Measurements from ENCODE around the gene DUSP3.
A peak's percentile ranks its signal among the peaks of the same experiment; 100 is the strongest.
"Not testable (repeated sequence)": the region's sequence is repeated elsewhere in the genome, so short reads cannot be mapped to it uniquely, and the experiment has no call there.

DUSP3 gene

GRCh38 chr17:43799047-43799446, 20.3 kb upstream of the DUSP3 start:
- DNase-seq, result no peak

- not testable (repeated sequence) for DNase-seq
These were observed 19.2 kb upstream of the DUSP3 start for GRCh38 chr17:43798024-43798423.

GRCh38 chr17:43792668-43793067, 13.9 kb upstream of the DUSP3 start:
- DNase-seq, result not testable (repeated sequence)

DNA sequence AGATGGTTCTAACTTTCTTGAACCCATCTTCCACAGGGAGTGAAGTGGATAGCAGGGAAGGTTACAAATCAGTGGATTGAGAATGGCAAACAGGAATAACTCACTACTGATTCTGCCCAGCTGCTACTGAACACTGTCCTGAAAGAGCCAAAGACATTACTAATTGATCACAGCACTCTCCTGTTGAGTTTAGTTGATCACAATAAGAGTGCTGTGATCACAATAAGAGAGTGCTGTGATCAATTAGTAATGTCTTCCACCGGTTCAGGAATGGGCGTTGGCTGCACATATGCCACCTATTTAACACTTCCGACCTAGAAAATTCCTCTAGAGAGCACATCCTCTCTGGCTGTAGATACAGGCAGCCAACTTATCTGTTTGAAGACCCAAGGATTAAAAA, 12.8 kb upstream of the DUSP3 start:
- no peak for DNase-seq

- no peak for DNase-seq
These were observed 11.6 kb upstream of the DUSP3 start for GRCh38 chr17:43790311-43790940.

DNA sequence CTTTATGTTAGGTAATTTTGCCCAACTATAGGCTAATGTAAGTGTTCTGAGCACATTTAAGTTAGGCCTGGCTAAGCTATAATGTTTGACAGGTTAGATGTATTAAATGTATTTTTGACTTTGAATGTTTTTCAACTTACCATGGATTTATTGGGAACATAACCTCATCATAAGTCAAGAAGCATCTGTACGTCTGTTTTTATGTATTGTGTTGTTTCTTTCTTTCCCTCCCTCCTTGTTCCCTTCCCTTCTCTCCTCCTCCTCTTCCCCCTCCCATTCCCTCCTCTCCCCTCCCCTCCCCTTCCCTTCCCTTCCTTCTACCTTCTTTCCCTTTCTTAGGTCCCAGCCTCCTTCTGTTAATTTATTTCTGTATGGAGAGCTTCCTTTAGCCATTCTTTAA, 10.7 kb upstream of the DUSP3 start:
- DNase-seq, result no peak

GRCh38 chr17:43788540-43788939, 9.8 kb upstream of the DUSP3 start:
- DNase-seq, result no peak

DNA sequence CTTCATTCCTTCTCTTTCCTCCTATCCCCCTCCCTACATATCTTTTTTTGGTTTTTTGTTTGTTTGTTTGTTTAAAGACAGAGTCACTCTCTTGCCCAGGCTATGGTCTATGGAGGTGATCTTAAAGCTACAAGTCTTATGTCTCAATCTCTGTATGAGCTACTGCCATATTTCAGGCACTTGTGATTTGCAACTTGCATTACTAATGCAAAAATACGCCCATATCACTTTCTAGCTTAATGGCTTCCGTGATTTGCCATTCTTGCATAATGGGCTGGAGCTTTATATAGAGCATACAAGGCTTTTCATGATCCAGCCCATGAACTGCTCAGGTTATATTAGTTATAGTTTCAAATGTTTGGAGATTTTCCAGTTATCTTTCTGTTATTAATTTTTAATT, 9.0 kb upstream of the DUSP3 start:
- peak; percentile 77 for DNase-seq

DNA sequence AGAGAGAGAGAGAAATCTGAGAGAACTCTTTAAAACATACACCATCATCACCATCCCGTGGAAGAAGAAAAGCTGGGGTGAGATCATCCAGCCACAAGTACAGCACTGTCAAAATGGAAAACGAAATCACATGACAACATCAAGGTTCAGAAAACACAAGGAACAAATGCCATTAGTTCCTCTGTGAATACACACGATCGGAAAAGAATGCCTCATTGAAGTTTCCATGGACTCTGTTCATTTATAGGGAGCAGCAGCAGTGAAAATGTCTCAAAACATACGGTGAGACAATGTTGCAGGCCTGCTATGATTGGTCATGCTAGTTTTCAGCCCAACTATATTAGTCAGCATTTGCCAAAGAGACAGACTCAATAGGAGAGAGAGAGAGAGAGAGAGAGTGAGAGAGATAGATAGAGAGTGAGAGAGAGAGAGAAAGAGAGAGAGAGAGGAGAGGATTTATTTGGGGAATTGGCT, 5.9 kb upstream of the DUSP3 start:
- DNase-seq, result peak; percentile 59

DNA sequence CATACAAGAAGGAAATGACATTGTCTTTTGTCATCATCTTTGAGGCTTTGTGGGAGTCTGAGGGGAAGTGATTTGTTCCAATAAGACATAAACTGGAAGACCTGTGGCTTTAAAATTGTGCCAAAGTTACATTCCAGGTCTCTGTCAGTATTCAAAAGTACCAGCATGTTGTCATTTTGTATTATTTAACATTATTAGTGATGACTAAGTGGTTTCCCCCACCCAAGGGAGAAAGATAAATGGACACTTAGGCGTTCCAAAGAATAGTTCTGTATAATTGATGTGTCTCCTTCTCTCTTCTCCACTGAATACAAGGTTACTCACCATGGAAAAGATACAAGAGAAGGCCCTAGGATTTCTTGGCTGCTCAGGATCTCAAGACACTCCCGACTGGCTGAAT, 5.3 kb upstream of the DUSP3 start:
- peak; percentile 38 for DNase-seq

GRCh38 chr17:43782913-43783680, 4.3 kb upstream of the DUSP3 start:
- peak; percentile 39 for DNase-seq

DNA sequence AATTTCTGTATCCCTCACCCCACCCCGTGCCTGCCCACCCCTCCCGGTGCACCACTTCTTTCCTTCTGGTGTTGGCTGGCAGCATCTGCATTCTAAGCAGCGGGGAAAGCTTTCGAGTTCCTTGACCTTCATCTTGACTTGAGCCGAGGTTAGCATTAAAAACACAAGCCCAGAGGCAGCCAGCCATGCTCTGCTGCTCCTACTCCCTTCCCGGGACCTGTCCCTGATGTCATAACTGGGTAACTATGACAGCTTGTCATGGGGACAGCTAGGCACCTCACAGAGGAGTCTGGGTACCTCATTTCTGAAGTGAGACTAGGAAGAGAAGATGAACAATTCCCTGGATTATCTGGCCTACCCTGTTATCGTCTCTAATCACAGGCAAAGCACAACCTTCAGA, 1.4 kb upstream of the DUSP3 start, which contains the start of gene CFAP97D1:
TSS of gene CFAP97D1 (plus strand) at position 301 of the 400 bp plus-strand sequence. CDS start at position 329, 28 bp downstream.
- no peak for DNase-seq

DNA sequence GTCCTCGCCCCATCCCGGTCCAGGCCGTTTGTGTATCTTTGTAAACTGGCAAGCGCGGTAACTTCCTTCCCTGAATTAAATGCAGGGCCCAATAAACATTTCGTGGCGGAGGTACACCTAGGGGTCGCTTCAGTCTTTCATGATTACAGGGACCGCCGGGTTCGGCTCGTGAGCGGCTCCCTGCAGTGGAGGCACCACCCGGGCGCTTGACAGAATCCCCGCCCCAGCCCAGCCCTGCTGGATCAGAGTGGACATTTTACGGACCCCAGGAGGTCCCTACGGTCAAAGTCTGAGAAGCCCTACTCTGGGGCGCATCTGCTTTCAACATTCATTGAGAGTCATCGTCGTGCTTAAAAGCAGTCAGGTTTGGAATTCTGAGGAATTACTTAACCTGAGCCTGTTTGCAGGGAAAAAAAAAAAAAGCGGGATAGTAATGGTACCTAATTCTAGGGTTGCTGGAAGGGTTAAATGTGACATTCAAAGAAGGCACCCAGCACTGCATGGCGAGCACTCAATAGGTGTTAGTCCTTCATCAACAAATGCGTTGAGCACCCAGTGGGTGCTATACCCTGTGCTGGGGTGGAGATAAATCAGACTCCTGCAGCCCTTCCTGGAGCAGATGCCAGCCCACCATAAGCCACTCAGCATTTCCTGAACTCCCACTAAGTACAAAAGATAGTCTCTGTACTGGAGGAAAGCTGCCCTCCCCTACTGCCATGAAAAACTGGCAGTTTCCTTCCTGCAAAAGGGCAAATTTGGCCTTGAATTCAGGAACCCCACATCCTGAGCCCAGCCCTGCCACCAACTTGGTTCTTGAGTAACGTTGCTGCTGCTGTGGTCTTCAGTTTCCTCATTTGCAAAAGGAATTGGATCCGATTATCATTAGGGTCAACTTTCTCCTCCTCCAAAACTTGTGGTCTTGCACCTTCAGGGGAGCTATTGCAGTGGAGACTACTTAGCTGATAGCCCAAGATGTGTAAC, 658 bp upstream of the DUSP3 start:
- peak; percentile 49 for DNase-seq

DNA sequence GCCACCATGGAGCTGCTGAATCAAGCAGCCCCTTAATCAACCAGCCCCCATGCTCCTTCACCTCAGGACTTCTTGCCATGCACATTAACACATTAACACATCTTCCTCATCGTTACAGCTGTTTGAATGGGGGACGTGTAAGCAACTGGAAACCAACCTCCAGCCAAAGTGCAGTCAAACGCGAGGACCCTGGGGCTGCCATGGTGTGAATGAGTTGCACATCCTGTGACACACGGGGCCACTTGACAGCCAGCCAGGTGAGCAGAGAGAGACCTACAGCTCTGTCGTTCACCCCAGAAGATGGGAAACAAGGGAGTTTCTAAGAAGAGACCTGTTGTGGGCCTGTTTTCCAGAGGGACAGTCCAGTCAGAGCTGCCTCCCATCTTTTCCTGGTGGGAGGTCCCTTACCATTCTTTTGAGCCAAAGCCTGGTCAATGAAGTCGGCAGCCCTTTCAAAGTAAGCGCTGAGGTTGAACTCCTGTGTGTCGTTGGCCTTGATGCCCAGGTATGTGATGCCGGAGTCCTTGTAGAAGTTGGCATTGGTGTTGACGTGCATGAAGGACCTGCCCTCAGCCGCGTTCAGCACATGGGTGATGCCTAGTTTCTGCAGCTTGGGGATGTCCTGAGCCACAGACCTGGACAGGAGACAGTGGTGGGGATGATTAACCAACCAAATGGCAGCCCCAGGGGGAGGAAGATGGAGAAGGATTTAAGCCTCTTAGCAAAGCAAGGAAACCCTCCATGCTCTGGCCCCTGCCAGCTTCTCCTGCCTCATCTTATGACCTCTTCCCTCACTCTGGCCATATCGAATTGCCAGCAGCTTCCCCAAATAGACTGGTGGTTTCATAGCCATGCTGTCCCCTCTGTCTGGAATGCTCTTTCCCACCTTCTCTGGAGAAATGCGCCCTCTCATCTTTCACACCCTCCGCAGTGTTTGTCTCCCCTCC, 4.2 kb downstream of the DUSP3 start:
- no peak for DNase-seq

DNA sequence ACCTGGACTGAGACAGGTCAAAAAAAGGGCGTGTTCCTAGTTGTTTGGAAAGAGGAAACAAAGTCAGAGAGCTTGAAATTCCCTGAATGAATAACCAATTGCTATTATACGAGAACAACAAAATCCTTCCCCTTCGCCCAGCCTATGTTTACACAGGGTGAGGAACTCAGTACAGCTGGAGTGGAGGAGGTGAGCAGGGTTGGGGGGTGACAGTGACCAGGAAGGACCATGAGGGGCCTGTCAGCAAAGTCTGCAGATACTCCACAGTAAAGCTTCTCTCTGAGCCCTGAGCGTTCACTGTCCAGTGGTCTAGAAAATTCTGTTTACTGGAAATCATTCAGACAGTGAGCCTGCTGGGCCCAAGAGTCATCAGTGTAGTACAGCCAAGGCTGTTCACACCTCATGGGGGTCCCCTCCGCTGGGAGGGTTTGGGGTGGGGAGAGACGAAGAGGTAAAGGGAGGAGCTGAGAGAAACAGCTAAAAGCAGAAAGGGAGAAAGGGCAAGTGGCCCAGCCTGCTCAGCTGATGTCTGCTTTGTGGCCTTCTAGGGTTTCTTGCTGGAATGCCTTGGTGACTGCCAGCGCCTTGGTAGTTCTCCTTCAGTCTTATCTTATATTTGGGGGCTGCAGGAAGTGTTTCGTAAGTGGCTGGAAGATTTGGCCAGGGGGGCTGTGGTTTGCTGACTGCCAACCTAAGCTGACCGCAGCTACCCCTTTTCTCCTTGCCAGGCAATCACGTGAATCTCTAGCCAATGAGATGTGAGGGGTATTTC, 5.7 kb downstream of the DUSP3 start:
- DNase-seq, result peak; percentile 60

GRCh38 chr17:43771463-43771862, 7.3 kb downstream of the DUSP3 start:
- no peak for DNase-seq

DNA sequence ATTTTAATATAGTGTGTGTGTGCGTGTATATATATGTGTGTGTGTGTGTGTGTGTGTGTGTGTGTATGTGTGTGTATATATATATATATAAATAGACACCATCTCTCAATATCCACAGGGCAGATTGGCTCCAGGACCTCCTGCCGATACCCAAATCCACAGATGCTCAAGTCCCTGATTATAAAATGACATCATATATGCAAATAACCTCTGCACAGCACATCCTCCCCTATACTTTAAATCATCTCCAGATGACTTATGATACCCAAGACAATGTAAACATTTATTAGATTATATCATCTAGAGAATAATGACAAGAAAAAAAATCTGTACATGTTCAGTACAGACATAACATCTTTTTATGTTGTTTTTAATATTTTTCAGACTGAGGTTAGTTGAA, 7.8 kb downstream of the DUSP3 start:
- no peak for DNase-seq

DNA sequence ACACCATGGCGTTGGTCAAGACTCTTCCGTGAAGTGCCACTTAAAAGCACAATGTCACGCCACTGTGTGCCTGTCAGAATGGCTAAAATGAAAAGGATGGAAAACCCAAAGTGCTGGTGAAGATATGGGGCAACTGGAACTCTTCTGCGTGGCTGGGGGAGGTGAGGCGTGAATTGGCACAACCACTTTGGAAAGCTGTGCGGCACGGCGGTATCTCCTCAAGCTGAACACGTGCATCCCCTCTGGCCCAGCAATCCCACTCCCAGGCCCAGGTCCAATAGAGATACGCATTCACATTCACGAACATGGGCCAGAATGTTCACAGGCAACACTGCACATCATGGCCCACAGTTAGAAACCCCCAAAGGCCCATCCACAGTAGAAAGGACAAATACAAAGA, 8.9 kb downstream of the DUSP3 start:
- no peak for DNase-seq

DNA sequence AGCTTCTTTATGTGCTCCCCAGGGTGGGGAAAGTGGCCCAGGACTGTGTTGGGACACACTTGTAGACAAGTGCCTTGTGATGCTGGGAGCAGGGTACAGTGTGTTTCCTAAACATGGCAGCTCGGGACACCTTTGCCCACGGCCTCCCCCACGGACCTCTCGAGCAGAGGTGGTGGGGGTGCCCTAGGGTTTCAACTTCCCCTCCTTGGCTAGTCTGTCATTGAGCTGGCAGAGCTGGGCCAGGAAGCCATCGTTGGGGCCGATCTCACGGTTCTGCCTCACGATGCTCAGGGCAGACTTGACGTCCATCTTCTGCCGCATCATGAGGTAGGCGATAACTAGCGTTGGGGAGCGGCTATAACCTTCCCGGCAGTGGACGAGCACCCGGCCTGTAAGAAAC, 9.4 kb downstream of the DUSP3 start:
- no peak for DNase-seq

- DNase-seq, result no peak
These were observed 9.8 kb downstream of the DUSP3 start for GRCh38 chr17:43768943-43769342.

DNA sequence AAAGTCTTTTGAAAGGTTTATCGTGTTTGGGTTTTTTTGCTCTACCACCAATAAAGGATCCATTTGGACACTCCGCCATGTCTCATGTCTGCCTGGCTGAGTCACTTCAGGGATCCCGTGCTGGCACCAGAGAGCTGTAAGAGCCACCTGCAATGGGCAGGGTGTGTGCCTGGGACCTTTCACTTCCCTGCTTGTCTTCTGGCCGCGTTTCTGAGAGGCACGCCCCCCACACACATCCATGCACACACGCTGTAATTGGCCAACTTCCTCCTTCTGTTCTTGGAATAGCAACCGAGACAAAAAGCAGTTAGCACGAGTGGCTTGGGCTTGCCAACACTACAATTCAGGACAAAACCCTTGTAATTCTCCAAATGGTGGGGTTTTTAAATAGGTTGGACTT, 10.4 kb downstream of the DUSP3 start:
- DNase-seq, result peak; percentile 89
